ENCODE measurements around the gene NDUFV3.
"Not testable (repeated sequence)": the region's sequence is repeated elsewhere in the genome, so short reads cannot be mapped to it uniquely, and the experiment has no call there.

The NDUFV3 gene

GRCh38 chr21:42900446-42900845 lies 7.3 kb downstream of the NDUFV3 start:
- DNase-seq (ENCODE audit: low spot score): no peak

DNA sequence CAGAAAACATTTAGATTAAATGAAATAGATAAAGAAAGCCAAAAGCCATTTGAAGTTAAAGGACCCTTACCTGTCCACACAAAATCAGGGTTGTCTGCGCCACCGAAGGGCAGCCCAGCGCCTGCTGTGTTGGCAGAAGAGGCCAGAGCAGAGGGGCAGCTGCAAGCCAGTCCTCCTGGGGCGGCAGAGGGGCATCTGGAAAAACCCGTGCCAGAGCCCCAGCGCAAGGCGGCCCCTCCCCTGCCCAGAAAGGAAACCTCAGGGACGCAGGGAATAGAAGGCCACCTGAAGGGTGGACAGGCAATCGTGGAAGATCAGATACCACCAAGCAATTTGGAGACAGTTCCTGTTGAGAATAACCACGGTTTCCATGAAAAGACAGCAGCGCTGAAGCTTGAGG lies 10.7 kb downstream of the NDUFV3 start:
- DNase-seq (ENCODE audit: low spot score): no peak

GRCh38 chr21:42905195-42905594 lies 12.1 kb downstream of the NDUFV3 start:
- DNase-seq (ENCODE audit: low spot score): no peak

DNA sequence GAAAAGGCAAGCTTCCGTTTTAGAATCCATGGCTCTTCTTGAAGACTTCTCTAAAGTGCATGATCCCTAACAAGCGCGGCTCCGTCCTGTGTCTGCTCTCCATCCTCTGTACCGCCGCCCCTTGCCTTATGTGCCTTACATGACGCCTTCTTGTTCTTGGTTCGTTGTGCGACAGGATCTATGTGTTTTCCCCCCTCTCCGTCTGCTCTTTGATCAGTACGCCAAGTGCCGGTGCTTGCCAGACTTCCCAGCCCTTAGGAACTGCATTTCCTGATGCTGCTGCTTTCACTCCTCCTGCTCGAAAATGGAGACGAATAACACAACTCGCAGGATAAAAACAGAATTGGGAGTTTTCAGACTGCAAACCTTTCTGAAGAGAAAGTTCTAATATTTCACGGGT lies 13.1 kb downstream of the NDUFV3 start:
- no peak for DNase-seq (ENCODE audit: low spot score)

DNA sequence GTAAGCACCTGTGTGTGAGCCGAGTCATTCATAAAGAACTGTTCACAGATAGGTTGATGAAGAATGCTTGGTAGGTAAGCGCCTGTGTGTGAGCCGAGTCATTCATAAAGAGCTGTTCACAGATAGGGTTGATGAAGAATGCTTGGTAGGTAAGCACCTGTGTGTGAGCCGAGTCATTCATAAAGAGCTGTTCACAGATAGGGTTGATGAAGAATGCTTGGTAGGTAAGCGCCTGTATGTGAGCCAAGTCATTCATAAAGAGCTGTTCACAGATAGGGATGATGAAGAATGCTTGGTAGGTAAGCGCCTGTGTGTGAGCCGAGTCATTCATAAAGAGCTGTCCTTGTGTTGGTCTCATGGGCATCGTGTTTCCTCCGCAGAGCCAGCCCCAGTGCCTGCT lies 15.4 kb downstream of the NDUFV3 start:
- not testable (repeated sequence) for DNase-seq (ENCODE audit: low spot score)

DNA sequence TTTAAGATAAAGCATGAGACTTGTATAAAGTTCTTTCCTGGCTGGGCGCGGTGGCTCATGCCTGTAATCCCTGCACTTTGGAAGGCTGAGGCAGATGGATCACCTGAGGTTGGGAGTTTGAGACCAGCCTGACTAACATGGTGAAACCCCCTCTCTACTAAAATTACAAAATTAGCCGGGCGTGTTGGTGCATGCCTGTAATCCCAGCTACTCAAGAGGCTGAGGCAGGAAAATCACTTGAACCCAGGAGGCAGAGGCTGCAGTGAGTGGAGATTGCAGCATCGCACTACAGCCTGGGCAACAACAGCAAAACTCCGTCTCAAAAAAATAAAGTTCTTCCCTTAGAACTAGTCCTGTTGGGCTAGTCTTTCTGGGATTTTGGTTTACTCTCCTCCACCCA lies 18.8 kb downstream of the NDUFV3 start:
- not testable (repeated sequence) for DNase-seq (ENCODE audit: low spot score)

GRCh38 chr21:42913476-42913875 lies 20.4 kb downstream of the NDUFV3 start:
- no peak for DNase-seq (ENCODE audit: low spot score)

GRCh38 chr21:42918291-42918690 lies 25.2 kb downstream of the NDUFV3 start:
- DNase-seq (ENCODE audit: low spot score): peak; percentile 54

- no peak for DNase-seq (ENCODE audit: low spot score)
Observed at GRCh38 chr21:42921927-42922326, 28.8 kb downstream of the NDUFV3 start.

DNA sequence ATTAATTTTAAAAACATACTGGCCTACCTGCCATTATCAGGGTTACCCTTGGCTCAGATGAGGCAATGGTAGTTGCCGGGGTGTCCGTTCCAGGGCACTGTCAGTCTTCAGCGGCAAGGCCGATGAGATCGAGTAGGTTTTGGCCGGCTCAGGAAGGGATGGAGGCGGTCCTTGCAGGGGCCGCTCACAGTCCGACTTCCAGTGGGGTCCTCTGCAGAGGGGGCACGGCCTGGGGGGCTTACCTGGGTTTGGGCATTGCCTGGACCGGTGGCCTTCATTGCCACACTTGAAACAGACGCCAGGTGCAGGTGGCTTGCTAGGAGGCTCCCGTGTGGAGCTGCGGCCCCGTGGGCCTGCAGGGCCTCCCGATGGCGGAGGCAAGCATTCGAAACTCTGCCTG lies 29.8 kb downstream of the NDUFV3 start:
- DNase-seq (ENCODE audit: low spot score): no peak

DNA sequence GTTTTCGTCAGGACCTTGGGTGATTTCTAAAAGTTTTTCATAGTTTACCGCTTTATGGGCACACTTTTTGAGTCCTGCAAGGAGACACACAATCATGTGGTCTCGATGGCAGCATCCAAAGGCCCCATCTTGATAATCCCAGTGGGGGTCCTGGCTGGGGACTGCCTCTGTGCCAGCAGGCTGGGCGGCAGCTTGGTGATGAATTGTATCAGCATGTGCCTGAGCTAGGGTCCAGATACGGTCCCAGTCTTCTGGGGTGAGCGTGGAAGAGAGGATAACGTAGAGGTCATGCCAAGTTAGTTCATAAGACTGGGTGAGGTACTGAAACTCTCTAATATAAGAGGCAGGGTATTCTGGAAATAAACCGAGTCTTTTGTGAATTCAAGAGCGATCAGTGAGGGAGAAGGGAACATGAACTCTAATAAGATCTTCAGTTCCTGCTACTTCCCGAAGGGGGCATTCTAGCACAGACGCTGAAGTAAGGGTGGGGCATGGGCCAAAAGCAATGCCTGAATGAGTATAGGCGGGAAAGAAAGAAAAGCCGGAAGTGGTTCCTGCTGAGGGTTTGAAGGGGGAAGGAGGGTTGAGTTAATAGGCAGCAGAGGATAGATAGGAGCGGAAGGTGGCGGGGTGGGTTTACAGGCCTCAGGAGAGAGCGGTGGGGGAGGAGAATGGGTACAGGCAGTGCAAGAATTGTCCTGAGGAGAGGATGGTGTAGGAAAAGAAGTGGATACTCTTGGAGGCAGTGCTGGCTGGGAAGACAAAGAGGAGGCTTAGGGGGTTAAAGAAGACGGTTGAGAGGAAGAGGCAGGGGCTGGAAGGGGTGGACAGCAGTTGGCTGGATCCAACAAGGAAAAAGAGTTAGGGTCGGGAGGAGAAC lies 30.7 kb downstream of the NDUFV3 start:
- peak; percentile 89 for DNase-seq (ENCODE audit: low spot score)

DNA sequence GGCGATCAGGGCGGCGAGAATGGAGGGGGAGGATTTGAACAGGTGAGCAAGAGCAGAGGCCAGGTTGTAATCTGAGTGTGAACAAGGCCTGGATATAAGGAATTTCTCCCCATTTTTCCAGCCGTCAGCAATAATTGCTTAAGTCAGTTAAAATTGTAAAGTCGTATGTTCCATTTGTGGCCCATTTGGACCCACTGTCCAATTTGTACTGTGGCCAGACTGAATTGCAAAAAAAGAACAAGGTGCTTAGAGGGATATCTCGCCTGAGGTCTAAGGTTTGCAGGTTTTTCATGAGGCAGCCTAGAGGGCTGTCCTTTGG lies 31.3 kb downstream of the NDUFV3 start:
- no peak for DNase-seq (ENCODE audit: low spot score)

DNA sequence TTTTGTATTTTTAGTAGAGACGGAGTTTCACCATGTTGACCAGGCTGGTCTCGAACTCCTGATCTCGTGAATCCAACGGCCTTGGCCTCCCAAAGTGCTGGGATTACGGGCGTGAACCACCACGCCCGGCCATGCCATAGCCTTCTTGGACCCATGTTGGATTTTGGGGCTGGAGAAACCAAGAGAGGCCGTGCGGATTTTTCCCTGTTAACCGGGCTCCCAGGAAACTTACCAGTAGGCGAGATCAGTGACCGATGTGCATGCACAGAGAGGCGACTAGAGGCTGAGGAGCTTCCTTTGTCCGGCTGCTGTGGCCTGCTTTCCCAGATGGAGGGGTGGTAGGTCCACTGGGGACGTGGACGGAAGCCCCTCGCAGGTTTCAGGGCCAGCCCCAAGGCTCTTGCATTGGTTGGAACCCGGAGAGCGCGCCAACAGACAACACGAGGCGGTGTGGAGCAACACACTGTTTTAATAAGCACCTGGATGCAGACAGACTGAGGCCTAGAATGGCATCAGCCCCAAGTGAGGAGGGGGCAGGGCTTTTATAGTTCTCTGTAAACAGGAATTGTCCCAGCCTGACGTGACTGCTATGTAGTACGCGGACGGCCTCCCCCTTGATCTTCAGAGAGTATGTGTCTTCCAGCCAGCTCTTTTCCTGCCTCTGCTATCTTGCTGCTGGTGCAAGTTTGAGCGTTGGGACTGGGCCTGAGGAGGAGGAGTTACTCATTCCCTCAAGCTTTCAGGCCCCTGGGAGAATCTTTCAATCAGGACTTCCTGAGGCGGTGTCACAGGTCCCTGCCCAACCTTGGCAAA lies 32.2 kb downstream of the NDUFV3 start, which contains the start of gene ERVH48-1:
Gene ERVH48-1, minus strand, starts transcription at position 517 of the 813 bp plus-strand sequence. CDS start 6,624 bp downstream, outside the sequence.
- DNase-seq (ENCODE audit: low spot score): no peak

DNA sequence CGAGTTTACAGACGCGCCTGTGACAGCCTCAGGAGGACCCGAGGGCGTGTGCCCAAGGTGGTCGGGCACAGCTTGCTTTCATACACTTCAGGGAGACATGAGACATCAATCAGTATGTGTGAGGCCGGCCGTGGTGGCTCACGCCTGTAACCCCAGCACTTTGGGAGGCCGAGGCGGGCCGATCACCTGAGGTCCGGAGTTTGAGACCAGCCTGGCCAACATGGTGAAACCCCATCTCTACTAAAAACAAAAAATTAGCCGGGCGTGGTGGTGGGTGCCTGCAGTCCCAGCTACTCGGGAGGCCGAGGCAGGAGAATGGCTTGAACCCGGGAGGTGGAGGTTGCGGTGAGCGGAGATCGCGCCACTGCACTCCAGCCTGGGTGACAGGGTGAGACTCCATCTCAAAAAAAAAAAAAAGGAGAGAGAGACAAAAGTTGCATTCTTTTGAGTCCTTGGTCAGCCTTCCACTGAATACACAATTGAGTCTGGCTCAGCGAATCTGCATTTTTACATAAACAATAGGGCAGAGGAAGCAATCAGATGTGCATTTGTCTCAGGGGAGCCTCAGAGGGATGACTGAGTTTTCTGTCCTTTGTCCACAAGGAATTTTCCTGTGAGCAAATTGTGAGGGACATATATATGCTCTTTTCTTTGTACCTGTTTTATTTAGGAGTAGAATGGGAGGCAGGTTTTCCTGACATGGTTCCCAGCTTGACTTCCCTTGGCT lies 34.5 kb downstream of the NDUFV3 start:
- not testable (repeated sequence) for DNase-seq (ENCODE audit: low spot score)

- no peak for DNase-seq (ENCODE audit: low spot score)
Observed at GRCh38 chr21:42929969-42930368, 36.9 kb downstream of the NDUFV3 start.

- no peak for DNase-seq (ENCODE audit: low spot score)
Observed at GRCh38 chr21:42931560-42932235, 38.6 kb downstream of the NDUFV3 start.

GRCh38 chr21:42932378-42933136 lies 39.4 kb downstream of the NDUFV3 start:
- DNase-seq (ENCODE audit: low spot score): not testable (repeated sequence)

DNA sequence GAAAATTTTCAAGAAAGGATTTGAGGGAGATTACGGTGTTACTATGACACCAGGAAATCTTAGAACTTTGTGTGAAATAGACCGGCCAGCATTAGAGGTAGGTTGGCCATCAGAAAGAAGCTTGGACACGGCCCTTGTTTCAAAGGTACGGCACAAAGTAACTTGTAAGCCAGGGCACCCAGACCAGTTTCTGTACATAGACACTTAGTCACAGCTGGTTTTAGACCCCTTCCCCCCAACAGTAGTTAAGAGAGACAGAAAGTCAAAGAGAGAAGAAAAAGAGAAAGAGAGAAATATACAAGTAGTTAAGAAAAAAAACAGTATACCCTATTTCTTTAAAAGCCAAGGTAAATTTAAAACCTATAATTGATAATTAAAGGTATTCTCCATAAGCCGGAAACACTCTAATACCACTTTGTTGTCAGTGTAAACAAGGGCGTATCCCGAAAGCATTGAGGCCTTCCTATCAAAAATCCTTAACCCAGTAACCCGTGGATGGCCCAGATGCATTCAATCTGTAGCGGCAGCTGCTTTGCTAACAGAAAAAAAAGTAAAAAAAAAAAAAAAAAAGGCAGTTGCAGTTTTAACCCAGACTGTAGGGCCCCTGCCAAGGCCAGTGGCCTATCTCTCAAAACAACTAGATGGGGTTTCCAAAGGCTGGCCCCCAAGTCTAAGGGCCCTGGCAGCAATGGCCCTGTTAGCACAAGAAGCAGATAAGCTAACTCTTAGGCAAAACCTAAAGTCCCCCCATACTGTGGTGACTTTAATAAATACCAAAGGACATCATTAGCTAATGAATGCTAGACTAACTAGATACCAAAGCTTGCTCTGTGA lies 40.2 kb downstream of the NDUFV3 start:
- not testable (repeated sequence) for DNase-seq (ENCODE audit: low spot score)

DNA sequence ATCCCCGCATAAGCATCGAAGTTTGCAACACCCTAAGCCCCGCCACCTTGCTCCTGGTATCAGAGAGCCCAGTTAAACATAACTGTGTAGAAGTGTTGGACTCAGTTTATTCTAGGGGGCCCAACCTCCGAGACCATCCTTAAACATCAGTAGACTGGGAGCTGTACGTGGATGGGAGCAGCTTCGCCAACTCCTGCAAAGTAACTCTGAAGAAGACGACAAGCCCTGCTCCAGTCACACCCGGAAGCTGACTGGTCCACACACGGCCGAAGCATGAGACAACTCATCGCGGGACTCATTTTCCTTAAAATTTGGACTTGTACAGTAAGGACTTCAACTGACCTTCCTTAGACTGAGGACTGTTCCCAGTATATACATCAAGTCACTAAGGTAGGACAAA lies 40.9 kb downstream of the NDUFV3 start:
- not testable (repeated sequence) for DNase-seq (ENCODE audit: low spot score)

DNA sequence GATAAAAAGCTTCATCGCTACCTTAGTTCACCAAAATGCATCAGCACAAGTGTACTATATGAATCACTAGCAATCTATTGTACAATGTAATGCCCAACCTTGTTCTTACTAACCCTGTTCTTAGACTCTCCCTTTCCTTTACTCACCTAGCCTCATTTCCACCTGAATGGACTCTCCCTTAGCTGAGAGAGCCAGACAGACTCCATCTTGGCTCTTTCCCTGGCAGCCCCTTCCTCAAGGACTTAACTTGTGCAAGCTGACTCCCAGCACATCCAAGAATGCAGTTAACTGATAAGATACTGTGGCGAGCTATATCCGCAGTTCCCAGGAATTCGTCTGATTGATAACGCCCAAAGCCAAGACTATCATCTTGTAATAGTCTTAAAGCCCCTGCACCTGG lies 43.3 kb downstream of the NDUFV3 start:
- DNase-seq (ENCODE audit: low spot score): not testable (repeated sequence)
